SH-SY5Y (cell line): ENCODE measurements around the gene SLC39A11.

Experiments used
- GATA2 ChIP-seq: IDR thresholded peaks from 2 replicates; pipeline ENCODE4 v1.6.1; 2011; ENCODE audit warnings: mild to moderate bottlenecking, low read depth, low read length
- GATA3 ChIP-seq: IDR thresholded peaks from 2 replicates; pipeline ENCODE4 v1.6.1; 2011; ENCODE audit warnings: low read depth, mild to moderate bottlenecking, low read length, moderate library complexity

- TF ChIP-seq GATA2 (no peak), GATA3 (no peak)
Observed at GRCh38 chr17:72934927-72935326, 157.6 kb downstream of the SLC39A11 start.
